ENCODE results near the gene PFKFB3.

PFKFB3 gene

GRCh38 chr10:6218692-6219493 lies 16.2 kb downstream of the PFKFB3 start:
- ATAC-seq (no peak), DNase-seq (ENCODE audit: low spot score in 2 of 2) (no peak)
- Mint-ChIP-seq H3K36me3 (peaks cover 100% of the 10 kb centered on the region), H3K4me3 (no peak overlapping the region), H3K27ac (peak overlapping the region; percentile 56), H3K9me3 (no peaks in the 10 kb centered on the region), H3K4me1 (peaks cover 19% of the 10 kb centered on the region)

GRCh38 chr10:6219494-6219836 lies 16.7 kb downstream of the PFKFB3 start:
- Mint-ChIP-seq H3K4me3 (no peak overlapping the region), H3K36me3 (peaks cover 100% of the 10 kb centered on the region), H3K4me1 (peaks cover 20% of the 10 kb centered on the region), H3K9me3 (no peaks in the 10 kb centered on the region), H3K27ac (no peak overlapping the region)
- no peak for DNase-seq (ENCODE audit: low spot score in 2 of 2)
- ATAC-seq, result no peak

- Mint-ChIP-seq H3K9me3 (no peaks in the 10 kb centered on the region), H3K4me1 (peaks cover 22% of the 10 kb centered on the region), H3K27ac (peak overlapping the region; percentile 73), H3K36me3 (peaks cover 100% of the 10 kb centered on the region), H3K4me3 (no peak overlapping the region)
- ATAC-seq, result no peak
- no peak for DNase-seq (ENCODE audit: low spot score in 2 of 2)
Measured at GRCh38 chr10:6220418-6221191, 17.9 kb downstream of the PFKFB3 start.

- no peak for DNase-seq (ENCODE audit: low spot score in 2 of 2)
- peaks cover 29% of the 10 kb centered on the region for H3K4me1 Mint-ChIP-seq
- H3K9me3 Mint-ChIP-seq, result no peaks in the 10 kb centered on the region
- no peak overlapping the region for H3K4me3 Mint-ChIP-seq
- H3K27ac Mint-ChIP-seq, result peak overlapping the region; percentile 49
- no peak for ATAC-seq
- peaks cover 100% of the 10 kb centered on the region for H3K36me3 Mint-ChIP-seq
Measured at GRCh38 chr10:6221192-6221940, 18.6 kb downstream of the PFKFB3 start.

GRCh38 chr10:6221971-6222751 lies 19.4 kb downstream of the PFKFB3 start:
- Mint-ChIP-seq H3K9me3 (no peaks in the 10 kb centered on the region), H3K4me1 (peaks cover 26% of the 10 kb centered on the region), H3K36me3 (peaks cover 100% of the 10 kb centered on the region), H3K4me3 (no peak overlapping the region), H3K27ac (peak overlapping the region; percentile 49)
- ATAC-seq, result no peak
- no peak for DNase-seq (ENCODE audit: low spot score in 2 of 2)

- no peak for ATAC-seq
- H3K4me3 Mint-ChIP-seq, result no peak overlapping the region
- peaks cover 25% of the 10 kb centered on the region for H3K4me1 Mint-ChIP-seq
- peaks cover 100% of the 10 kb centered on the region for H3K36me3 Mint-ChIP-seq
- H3K27ac Mint-ChIP-seq, result no peak overlapping the region
- DNase-seq (ENCODE audit: low spot score in 2 of 2), result no peak
- H3K9me3 Mint-ChIP-seq, result no peaks in the 10 kb centered on the region
Measured at GRCh38 chr10:6222755-6223154, 20.0 kb downstream of the PFKFB3 start.

- H3K27ac Mint-ChIP-seq, result peak overlapping the region; percentile 79
Measured at GRCh38 chr10:6223981-6224380, 21.2 kb downstream of the PFKFB3 start.

GRCh38 chr10:6224781-6225180 lies 22.0 kb downstream of the PFKFB3 start:
- peaks cover 100% of the 10 kb centered on the region for H3K36me3 Mint-ChIP-seq
- no peaks in the 10 kb centered on the region for H3K9me3 Mint-ChIP-seq
- H3K4me3 Mint-ChIP-seq, result no peak overlapping the region

More at GRCh38 chr10:6223981-6224380, 21.2 kb downstream of the PFKFB3 start:
- Mint-ChIP-seq H3K4me1 (peaks cover 25% of the 10 kb centered on the region), H3K4me3 (no peak overlapping the region), H3K36me3 (peaks cover 100% of the 10 kb centered on the region), H3K9me3 (no peaks in the 10 kb centered on the region)
- DNase-seq (ENCODE audit: low spot score in 2 of 2) (no peak), ATAC-seq (no peak)

GRCh38 chr10:6225263-6225814 lies 22.6 kb downstream of the PFKFB3 start:
- DNase-seq (ENCODE audit: low spot score in 2 of 2) (no peak), ATAC-seq (no peak)
- peaks cover 24% of the 10 kb centered on the region for H3K4me1 Mint-ChIP-seq
- H3K4me3 Mint-ChIP-seq, result no peak overlapping the region
- H3K9me3 Mint-ChIP-seq, result no peaks in the 10 kb centered on the region
- peak overlapping the region; percentile 72 for H3K27ac Mint-ChIP-seq
- peaks cover 100% of the 10 kb centered on the region for H3K36me3 Mint-ChIP-seq

More at GRCh38 chr10:6224781-6225180, 22.0 kb downstream of the PFKFB3 start:
- ATAC-seq, result no peak
- peaks cover 25% of the 10 kb centered on the region for H3K4me1 Mint-ChIP-seq
- peak overlapping the region; percentile 79 for H3K27ac Mint-ChIP-seq
- DNase-seq (ENCODE audit: low spot score in 2 of 2), result no peak

- Mint-ChIP-seq H3K4me3 (no peak overlapping the region), H3K27ac (peak overlapping the region; percentile 72), H3K36me3 (peaks cover 100% of the 10 kb centered on the region), H3K9me3 (no peaks in the 10 kb centered on the region), H3K4me1 (peaks cover 17% of the 10 kb centered on the region)
- ATAC-seq, result no peak
- DNase-seq (ENCODE audit: low spot score in 2 of 2), result no peak
Measured at GRCh38 chr10:6226216-6226615, 23.5 kb downstream of the PFKFB3 start.

- Mint-ChIP-seq H3K4me1 (peaks cover 19% of the 10 kb centered on the region), H3K36me3 (peaks cover 100% of the 10 kb centered on the region), H3K27ac (no peak overlapping the region), H3K9me3 (no peaks in the 10 kb centered on the region), H3K4me3 (no peak overlapping the region)
- ATAC-seq (no peak), DNase-seq (ENCODE audit: low spot score in 2 of 2) (no peak)
Measured at GRCh38 chr10:6227346-6227745, 24.6 kb downstream of the PFKFB3 start.

GRCh38 chr10:6228010-6228511 lies 25.3 kb downstream of the PFKFB3 start:
- H3K9me3 Mint-ChIP-seq, result no peaks in the 10 kb centered on the region
- H3K36me3 Mint-ChIP-seq, result peaks cover 100% of the 10 kb centered on the region
- ATAC-seq, result no peak
- DNase-seq (ENCODE audit: low spot score in 2 of 2), result no peak
- peaks cover 19% of the 10 kb centered on the region for H3K4me1 Mint-ChIP-seq
- peak overlapping the region; percentile 61 for H3K27ac Mint-ChIP-seq
- H3K4me3 Mint-ChIP-seq, result no peak overlapping the region

- H3K4me1 Mint-ChIP-seq, result peaks cover 19% of the 10 kb centered on the region
- no peaks in the 10 kb centered on the region for H3K9me3 Mint-ChIP-seq
- H3K27ac Mint-ChIP-seq, result peak overlapping the region; percentile 61
- peak; percentile 19 for ATAC-seq
- H3K4me3 Mint-ChIP-seq, result no peak overlapping the region
- peaks cover 100% of the 10 kb centered on the region for H3K36me3 Mint-ChIP-seq
- no peak for DNase-seq (ENCODE audit: low spot score in 2 of 2)
Measured at GRCh38 chr10:6228647-6229046, 25.9 kb downstream of the PFKFB3 start.

GRCh38 chr10:6229290-6229689 lies 26.6 kb downstream of the PFKFB3 start:
- peaks cover 100% of the 10 kb centered on the region for H3K36me3 Mint-ChIP-seq
- H3K27ac Mint-ChIP-seq, result no peak overlapping the region
- H3K9me3 Mint-ChIP-seq, result no peaks in the 10 kb centered on the region
- peaks cover 16% of the 10 kb centered on the region for H3K4me1 Mint-ChIP-seq
- no peak for ATAC-seq
- no peak overlapping the region for H3K4me3 Mint-ChIP-seq
- DNase-seq (ENCODE audit: low spot score in 2 of 2), result no peak

Data from stimulated activated effector memory CD8-positive, alpha-beta T cell treated with anti-CD3 and anti-CD28 coated beads, Interleukin-12 subunit alpha, Interleukin-12 subunit beta, amount 100 ng/mL, for 72 hours (primary cell).